Stimulated activated CD8-positive, alpha-beta memory T cell treated with anti-CD3 and anti-CD28 coated beads, Interleukin-15, amount 100 ng/mL, for 4 hours (primary cell): ENCODE data around the gene MAPRE3.

Experiments used
- DNase-seq, 2 donors: peaks; one replicate each; pipeline ENCODE4 v3.0.0-alpha.2; 2020; ENCODE audit warnings: low read depth in 2 of 2

MAPRE3 gene

GRCh38 chr2:26983746-26984145, 13.3 kb downstream of the MAPRE3 start:
- DNase-seq, result no peak

DNA sequence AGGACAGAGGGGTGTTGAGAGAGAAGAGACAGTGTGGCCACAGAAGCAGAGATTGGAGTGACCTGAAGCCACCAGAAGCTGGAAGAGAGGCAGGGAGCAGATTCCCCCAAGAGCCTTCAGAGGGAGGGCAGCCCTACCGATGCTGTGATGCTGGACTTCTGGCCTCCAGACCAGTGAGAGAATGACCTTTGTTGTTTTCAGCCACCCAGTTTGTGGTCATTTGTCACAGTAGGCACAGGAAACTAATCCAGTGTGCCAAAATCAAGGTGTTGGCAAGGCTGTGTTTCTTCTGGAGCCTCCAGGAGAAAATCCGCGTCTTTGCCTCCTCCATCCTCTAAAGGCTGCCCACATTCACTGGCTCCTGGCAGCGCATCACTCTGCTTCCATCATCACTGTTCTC, 15.4 kb downstream of the MAPRE3 start:
- DNase-seq, result no peak

DNA sequence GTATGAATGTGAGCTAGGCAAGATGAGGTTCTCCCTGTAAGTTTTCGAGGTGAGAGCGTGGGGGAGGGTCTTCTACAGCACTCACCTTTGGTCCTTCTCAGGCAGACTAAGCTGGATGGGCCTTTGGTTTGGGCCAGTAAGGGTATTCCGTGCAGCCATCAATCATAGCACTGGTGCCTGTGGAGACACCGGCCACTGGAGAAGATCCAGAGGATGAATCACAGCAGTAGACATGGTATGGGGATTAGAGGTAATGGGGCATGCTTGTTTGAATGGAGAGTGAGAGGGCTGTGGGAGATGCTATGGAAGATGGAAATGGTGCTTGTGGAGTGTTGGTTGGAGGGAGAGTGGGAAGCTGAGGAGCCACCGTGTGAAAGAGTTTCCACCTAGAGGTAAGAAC, 16.1 kb downstream of the MAPRE3 start:
- DNase-seq, result no peak

- no peak for DNase-seq
These were observed 17.8 kb downstream of the MAPRE3 start for GRCh38 chr2:26988058-26988860.

GRCh38 chr2:26989156-26989555, 18.7 kb downstream of the MAPRE3 start:
- no peak for DNase-seq

GRCh38 chr2:26991717-26992116, 21.3 kb downstream of the MAPRE3 start:
- DNase-seq, result no peak

GRCh38 chr2:26993768-26994167, 23.3 kb downstream of the MAPRE3 start:
- no peak for DNase-seq

- no peak for DNase-seq
These were observed 24.5 kb downstream of the MAPRE3 start for GRCh38 chr2:26994983-26995382.

DNA sequence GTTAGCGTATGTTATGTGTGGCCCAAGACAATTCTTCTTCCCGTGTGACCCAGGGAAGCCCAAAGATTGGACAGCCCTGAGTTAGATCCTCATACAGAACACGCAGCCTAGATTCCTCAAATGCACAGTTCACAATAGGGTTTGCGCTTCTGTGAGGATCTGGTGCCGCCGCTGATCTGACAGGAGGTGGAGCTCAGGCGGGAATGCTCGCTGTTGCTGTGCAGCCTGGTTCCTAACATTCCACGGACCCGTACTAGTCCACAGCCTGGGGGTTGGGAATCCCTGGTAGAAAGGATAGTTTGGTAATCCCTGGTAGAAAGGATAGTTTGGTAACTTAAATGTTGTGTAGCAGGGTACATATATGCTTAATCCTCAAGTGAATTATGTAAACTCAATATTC, 27.0 kb downstream of the MAPRE3 start:
- DNase-seq, result no peak

GRCh38 chr2:26998323-26998722, 27.9 kb downstream of the MAPRE3 start:
- no peak for DNase-seq

DNA sequence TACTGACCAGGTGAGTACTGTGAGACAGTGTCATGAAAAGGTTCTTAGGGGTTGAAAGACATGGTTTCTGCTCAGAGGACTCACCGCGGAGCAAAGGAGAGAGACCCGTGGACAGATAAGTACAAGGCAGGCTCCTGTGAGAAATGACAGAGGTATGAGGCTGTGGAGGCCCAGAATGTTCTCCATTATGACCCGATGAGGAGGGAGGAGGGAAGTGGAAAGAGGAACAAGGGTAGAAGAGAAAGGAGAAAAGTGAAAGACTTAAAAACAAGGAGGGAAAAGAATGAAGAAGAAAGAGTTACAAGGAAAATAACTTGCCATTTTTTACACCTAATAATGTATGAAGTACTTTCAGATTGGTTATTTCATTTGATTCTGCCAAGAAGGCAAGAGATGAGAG, 29.8 kb downstream of the MAPRE3 start:
- no peak for DNase-seq

GRCh38 chr2:27000995-27001394, 30.6 kb downstream of the MAPRE3 start:
- no peak for DNase-seq

GRCh38 chr2:27001950-27002349, 31.5 kb downstream of the MAPRE3 start:
- DNase-seq, result no peak

- no peak for DNase-seq
These were observed 32.6 kb downstream of the MAPRE3 start for GRCh38 chr2:27003007-27003406.

- no peak for DNase-seq
These were observed 33.4 kb downstream of the MAPRE3 start for GRCh38 chr2:27003857-27004256.

GRCh38 chr2:27006602-27007415, 36.4 kb downstream of the MAPRE3 start:
- no peak for DNase-seq

GRCh38 chr2:27007416-27008374, 37.3 kb downstream of the MAPRE3 start:
- no peak for DNase-seq

- no peak for DNase-seq
These were observed 38.2 kb downstream of the MAPRE3 start for GRCh38 chr2:27008678-27009077.

GRCh38 chr2:27009083-27009482, 38.6 kb downstream of the MAPRE3 start:
- DNase-seq, result no peak

DNA sequence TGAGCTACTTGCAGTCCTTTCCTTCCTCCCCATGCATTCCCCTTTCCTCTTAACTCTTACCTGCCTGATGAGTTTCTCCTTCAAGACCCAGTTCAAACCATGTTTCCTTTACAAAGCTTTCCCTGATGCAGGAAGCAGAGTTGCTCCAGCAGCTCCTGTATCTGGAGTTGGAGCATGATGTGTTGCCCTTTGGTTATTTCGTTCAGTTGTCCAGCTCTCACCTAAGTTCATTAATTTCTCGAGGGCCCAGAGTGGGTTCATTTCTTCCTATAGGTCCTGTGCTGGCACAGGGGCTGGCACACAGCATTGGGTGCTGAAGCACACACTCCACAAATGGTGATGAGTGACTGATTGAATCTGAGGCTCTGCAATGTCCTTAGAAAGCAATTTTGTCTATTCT, 39.3 kb downstream of the MAPRE3 start:
- no peak for DNase-seq

DNA sequence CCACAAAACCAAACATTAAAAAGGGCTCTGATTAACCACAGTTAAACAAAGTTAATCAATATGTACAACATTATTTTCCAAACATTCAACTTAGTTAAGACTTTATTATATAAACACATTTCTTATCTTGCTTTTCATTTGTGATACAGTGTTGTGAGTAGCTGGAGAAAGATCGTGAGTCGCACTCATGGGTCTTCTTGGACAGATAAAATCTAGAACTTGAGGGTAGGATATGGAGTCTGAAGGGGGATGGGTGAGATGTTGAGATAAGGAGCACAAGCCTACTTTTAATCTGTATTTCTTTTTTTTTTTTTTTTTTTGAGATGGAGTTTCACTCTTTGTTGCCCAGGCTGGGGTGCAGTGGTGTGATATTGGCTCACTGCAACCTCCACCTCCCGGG, 39.7 kb downstream of the MAPRE3 start:
- no peak for DNase-seq

- DNase-seq, result no peak
These were observed 43.3 kb downstream of the MAPRE3 start for GRCh38 chr2:27013738-27014137.
